HG03575 (cell line): ENCODE results near the gene SMIM35.
"Not testable (repeated sequence)": the region's sequence is repeated elsewhere in the genome, so short reads cannot be mapped to it uniquely, and the experiment has no call there.

ENCODE experiments used
- ATAC-seq: cut with Tn5 transposase; IDR thresholded peaks from one replicate; pipeline ENCODE4 v1.9.1; 2021; ENCODE audit not compliant: unreplicated experiment, insufficient number of reproducible peaks, low FRiP score; ENCODE audit errors: extremely low read depth

The SMIM35 gene

GRCh38 chr11:118084656-118085055, 2.1 kb downstream of the SMIM35 start:
- no peak for ATAC-seq

- ATAC-seq = no peak
Observed at GRCh38 chr11:118084247-118084646, 2.5 kb downstream of the SMIM35 start.

DNA sequence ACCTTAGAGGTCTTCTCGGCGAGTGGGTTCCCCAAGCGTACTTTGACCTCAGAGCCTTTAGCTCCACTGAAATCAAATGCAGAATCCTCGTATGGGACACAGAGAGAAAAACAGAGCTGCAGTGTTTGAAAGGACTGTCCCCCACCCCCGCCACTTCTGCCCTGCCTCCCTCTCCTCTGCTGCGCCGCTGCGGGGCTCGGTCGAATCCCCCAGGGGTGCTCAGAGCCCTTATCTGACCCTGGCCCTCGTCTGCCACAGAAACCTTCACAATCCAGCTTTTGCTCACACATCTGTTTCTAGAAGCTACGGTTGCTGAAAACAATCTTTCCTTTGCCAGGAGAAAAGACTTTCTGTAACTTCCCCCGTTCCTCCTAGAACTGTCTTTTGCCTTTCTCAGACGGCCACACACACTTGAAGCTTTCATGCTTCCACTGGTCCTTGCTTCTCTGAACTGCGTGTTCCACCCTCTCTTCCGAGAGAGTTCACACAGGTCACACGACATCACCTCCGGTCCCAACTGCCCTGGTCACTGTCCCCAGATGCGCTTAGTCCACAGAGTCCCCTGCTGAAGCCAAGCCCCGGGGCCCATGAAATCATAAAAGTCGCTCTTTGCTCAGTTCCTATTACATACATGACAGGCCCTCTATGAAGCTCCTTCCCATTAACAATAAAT, 3.7 kb downstream of the SMIM35 start:
- ATAC-seq = no peak

GRCh38 chr11:118081241-118081958, 5.4 kb downstream of the SMIM35 start:
- ATAC-seq = no peak

DNA sequence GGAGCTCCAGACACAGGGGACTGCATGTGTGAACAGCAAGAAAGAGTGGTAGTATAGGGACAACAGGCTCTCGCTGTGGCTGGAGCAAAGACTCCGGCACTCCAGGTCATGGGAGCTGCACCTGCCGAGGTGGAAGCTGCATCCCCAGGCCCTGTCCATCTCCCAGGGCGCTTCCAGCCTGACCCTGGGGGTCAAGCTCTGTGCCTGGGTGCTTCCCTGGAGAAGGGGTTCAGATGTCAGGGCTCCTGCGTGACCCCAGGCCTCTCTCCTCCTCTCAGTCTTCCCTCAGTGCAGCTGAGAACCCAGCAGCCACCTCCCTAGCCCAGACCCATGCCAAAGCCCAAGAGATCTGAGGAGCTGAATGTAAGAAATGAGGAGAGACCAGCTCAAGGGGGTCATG, 6.5 kb downstream of the SMIM35 start:
- ATAC-seq = no peak

DNA sequence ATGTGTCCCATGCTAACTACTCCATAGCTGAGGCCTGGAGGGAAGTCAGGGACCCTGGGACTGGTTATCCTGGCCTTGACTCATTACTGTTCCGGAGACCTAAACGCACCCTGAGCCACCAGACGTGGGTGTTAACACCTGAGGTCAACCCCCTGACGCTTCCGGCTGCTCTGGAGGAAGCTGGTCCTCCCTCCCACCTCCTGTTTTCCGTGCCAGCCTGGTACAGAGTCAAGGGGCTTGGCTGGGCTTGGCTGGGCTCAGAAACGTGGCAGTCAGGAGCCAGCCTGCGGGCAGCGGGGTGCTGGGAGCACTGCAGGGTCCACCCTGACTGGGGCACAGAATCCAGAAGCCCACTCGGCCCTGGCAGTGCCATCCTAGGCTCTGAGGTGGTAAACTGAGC, 7.3 kb downstream of the SMIM35 start:
- ATAC-seq = no peak

DNA sequence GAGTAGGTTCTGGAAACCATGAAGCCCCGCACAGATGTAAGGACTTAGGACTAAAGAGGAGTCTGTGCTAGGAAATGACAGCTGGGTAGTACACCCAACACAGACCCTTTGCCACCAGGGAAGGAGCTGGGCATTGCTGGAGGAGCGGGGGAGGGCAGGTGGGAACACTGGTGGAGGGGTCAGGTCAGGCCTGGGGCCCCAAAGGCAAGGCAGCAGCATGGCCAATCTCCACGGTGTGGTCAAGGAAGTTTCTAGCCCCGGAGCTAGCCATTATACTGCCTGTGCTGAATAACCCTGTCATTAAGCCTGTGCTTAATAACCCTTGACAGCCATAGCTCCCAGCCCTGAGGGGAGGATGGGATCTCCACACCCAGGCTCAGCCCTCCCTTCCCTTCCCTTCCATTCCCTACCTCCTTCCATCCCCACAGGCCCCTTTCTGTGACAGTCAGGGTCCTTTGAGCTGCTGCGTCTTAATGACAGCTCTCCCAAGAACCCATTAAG, 7.8 kb downstream of the SMIM35 start:
- no peak for ATAC-seq

DNA sequence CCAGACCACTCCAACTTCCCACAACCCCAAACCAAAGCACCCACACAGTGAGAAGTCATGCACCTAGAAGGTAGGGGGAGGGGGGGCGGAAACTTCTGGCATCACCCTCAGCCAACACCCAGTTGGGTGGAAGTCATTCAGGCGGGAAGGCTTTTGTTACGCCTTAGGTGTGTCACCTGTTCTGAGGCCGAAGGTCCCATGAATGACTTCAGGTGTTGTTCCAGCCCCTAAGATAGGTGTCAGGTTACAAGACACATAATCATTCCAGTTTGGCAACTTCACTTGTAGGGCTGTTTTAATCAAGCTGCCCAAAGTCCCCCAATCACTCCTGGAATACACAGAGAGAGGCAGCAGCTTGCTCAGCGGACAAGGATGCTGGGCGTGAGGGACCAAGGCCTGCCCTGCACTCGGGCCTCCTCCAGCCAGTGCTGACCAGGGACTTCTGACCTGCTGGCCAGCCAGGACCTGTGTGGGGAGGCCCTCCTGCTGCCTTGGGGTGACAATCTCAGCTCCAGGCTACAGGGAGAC, 9.9 kb downstream of the SMIM35 start, which contains the start of gene TMPRSS4:
TMPRSS4 (plus strand) TSS at position 325 of the 528 bp plus-strand sequence. CDS start 225 bp downstream, outside the sequence.
- ATAC-seq = no peak

DNA sequence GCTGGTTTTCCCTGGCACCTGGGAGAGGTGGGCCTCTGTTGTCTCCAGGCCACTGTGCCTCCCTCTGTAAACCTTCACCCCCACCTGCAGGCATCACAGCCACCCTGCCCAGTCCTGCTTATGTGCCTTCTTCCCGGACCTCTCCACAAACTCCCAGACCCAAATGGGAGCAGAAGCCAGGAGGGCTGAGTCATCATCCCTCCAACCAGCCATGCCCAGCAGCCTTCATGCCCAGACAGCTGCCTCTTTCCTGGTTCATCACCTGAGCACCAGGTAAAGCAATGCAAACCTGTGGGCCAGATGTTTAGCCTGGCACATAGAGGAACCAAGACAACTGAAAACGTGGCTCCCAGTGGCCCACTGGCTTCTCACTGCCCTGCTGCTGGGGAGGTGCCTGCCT, 12.0 kb downstream of the SMIM35 start:
- no peak for ATAC-seq

DNA sequence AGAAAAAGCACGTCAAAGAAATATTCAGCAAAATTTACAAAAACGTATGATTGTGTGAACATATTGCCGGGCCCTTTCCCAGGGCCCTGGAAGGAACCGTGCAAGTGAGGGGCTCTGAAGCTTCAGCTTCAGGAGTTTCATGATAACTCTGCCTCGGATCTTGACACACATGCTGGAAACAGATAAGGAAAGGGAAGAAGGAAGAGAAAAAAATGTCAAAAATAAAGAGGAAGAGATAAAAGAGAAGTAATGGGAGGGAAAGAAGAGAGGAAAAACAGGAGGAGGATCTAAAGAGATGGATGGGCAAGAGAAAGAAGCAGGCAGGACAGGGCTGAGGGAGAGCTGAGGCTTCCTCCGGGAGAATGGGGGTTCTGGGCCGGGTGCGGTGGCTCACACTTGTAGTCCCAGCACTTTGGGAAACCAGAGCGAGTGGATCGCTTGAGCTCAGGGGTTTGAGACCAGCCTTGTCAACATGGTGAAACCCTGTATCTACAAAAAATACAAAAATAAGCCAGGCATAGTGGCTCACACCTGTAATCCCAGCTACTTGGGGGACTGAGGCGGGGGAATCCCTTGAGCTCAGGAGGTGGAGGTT, 12.6 kb downstream of the SMIM35 start:
- no peak for ATAC-seq

- ATAC-seq = no peak
Observed at GRCh38 chr11:118073554-118073953, 13.2 kb downstream of the SMIM35 start.

- no peak for ATAC-seq
Observed at GRCh38 chr11:118071416-118072030, 15.2 kb downstream of the SMIM35 start.

- ATAC-seq = no peak
Observed at GRCh38 chr11:118068945-118069612, 17.7 kb downstream of the SMIM35 start.

DNA sequence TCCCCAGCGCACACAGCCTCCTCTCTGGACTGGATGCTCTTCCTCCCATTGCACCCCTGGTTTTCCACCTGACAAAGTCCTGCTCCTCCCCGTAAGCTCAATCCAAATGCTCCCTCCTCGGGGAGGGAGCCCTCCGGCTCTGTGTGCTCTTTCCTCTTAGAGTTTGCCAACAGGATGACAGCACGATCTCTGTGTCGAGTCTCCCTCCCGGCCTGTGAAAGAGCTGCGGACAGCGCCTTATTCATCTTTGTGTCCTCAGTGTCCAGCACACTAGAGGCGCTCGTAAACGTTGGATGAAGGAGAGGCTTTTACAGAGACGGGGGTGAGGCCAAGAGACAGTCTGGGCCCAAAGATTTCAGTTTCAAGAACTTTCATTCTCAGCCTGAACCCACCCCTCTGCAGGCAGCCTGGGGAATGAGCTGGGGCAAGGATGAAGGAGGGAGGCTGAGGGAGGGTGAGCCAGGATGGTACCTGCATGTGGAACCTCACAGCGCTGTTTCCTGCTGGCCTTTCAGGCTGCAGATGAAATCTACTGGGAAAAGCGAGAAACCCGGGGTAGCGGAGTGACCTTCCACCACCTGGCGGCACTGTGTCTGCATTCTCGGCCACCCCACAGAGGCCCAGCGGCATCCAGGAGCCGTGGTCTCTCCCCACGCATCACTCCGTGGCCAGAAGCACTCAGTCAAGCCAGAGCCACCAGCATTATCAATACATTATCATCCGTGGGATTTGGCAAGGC, 18.4 kb downstream of the SMIM35 start:
- no peak for ATAC-seq

- ATAC-seq = no peak
Observed at GRCh38 chr11:118067006-118067405, 19.8 kb downstream of the SMIM35 start.

DNA sequence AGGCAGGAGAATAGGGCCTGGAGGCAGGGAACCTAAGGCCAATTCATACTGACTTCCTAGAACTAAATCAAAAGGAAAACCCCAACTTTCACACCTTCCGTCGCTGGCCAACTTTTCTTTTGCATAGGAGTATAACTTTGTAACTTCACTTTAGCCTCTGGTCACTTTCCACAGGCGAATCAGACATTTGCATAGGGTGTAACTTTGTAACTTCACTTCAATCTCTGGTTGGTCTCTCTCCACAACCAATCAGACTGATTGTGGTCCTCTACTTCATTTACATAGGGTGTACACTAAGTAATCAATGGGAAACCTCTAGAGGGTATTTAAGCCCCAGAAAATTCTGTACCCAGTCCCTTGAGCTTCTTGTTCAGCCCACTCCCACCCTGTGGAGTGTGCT, 21.4 kb downstream of the SMIM35 start:
- ATAC-seq = no peak

- ATAC-seq = no peak
Observed at GRCh38 chr11:118064956-118065355, 21.8 kb downstream of the SMIM35 start.

DNA sequence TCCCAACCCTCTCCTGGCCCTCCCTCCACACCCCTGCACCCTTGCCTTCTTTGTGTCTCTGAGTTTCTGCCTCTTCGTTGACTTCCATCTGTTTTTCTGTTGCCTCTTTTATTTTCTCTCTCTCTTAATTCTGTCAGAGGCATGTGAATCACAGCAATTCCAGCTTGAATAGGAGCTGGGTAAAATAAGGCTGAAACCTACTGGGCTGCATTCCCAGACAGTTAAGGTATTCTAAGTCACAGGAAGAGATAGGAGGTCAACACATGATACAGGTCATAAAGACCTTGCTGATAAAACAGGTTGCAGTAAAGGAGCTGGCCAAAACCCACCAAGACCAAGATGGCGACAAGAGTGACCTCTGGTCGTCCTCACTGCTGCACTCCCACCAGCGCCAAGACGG, 24.1 kb downstream of the SMIM35 start:
- ATAC-seq = not testable (repeated sequence)
